Nephron (organoid): ENCODE measurements around the gene IL2RG.

Experiments
- H3K27ac Mint-ChIP-seq, 3 experiments: 2 replicates each; pipeline ENCODE4 v1.8.0; 2020; ENCODE audit warnings: mixed read lengths in 3 of 3, mild to moderate bottlenecking in 2 of 3, moderate library complexity in 1 of 3
- H3K27me3 Mint-ChIP-seq: 2 replicates; pipeline ENCODE4 v1.8.0; 2021; ENCODE audit warnings: low read depth, mild to moderate bottlenecking, moderate library complexity, mixed read lengths
- H3K36me3 Mint-ChIP-seq: 2 replicates; pipeline ENCODE4 v1.8.0; 2020; ENCODE audit warnings: low read depth, mixed read lengths
- H3K4me1 Mint-ChIP-seq: 2 replicates; pipeline ENCODE4 v1.8.0; 2020; ENCODE audit warnings: mixed read lengths
- H3K4me3 Mint-ChIP-seq, 3 experiments: 2 replicates each; pipeline ENCODE4 v1.8.0; 2020; ENCODE audit warnings: mild to moderate bottlenecking in 3 of 3, mixed read lengths in 3 of 3, moderate library complexity in 2 of 3
- H3K9me3 Mint-ChIP-seq: 2 replicates; pipeline ENCODE4 v1.8.0; 2020; ENCODE audit warnings: mixed read lengths
- CTCF ChIP-seq, 3 experiments: fragments of 200-600 bp; sonication (generic); IDR thresholded peaks; one replicate each; pipeline ENCODE4 v1.5.0; 2021; ENCODE audit warnings: antibody characterized with exemption in 3 of 3; ENCODE audit not compliant: unreplicated experiment in 3 of 3

The IL2RG gene

GRCh38 chrX:71151366-71151765 lies 40.0 kb upstream of the IL2RG start:
- Mint-ChIP-seq H3K9me3 (peaks cover 10% of the 10 kb centered on the region), H3K36me3 (no peaks in the 10 kb centered on the region), H3K4me1 (peaks cover 8% of the 10 kb centered on the region)

GRCh38 chrX:71148278-71148663 lies 36.9 kb upstream of the IL2RG start:
- TF ChIP-seq CTCF (IDR thresholded peaks at IDR 0.05; ENCODE audit: unreplicated experiment in 3 of 3) = no peak
- peaks cover 3% of the 10 kb centered on the region for H3K9me3 Mint-ChIP-seq

More at GRCh38 chrX:71151366-71151765, 40.0 kb upstream of the IL2RG start:
- no peak for TF ChIP-seq CTCF (IDR thresholded peaks at IDR 0.05; ENCODE audit: unreplicated experiment in 3 of 3)
- Mint-ChIP-seq H3K27me3 (no peaks in the 10 kb centered on the region), H3K4me3 (no peak overlapping the region), H3K27ac (no peak overlapping the region)

GRCh38 chrX:71147496-71148277 lies 36.3 kb upstream of the IL2RG start:
- no peaks in the 10 kb centered on the region for H3K27me3 Mint-ChIP-seq
- peak overlapping the region in 1 of 3 experiments; percentile 15 for H3K27ac Mint-ChIP-seq
- no peak for TF ChIP-seq CTCF (IDR thresholded peaks at IDR 0.05; ENCODE audit: unreplicated experiment in 3 of 3)
- no peaks in the 10 kb centered on the region for H3K36me3 Mint-ChIP-seq
- peak overlapping the region; percentile 21 to 39 (median 36) for H3K4me3 Mint-ChIP-seq
- H3K4me1 Mint-ChIP-seq = peaks cover 21% of the 10 kb centered on the region
- H3K9me3 Mint-ChIP-seq = peaks cover 2% of the 10 kb centered on the region

More at GRCh38 chrX:71148278-71148663, 36.9 kb upstream of the IL2RG start:
- H3K27me3 Mint-ChIP-seq = no peaks in the 10 kb centered on the region
- H3K4me1 Mint-ChIP-seq = peaks cover 21% of the 10 kb centered on the region
- peak overlapping the region in 1 of 3 experiments; percentile 15 for H3K27ac Mint-ChIP-seq
- no peaks in the 10 kb centered on the region for H3K36me3 Mint-ChIP-seq
- H3K4me3 Mint-ChIP-seq = peak overlapping the region; percentile 11 to 39 (median 36)

GRCh38 chrX:71144651-71145050 lies 33.3 kb upstream of the IL2RG start, which contains the start of gene NLGN3:
NLGN3 (plus strand) TSS chrX:71144841; CDS start chrX:71147750, 2,909 bp downstream.
- peak within 1 kb of the TSS; percentile 78 to 87 (median 85) for H3K4me3 Mint-ChIP-seq
- H3K36me3 Mint-ChIP-seq = peaks cover 10% of the 10 kb centered on the region
- H3K27ac Mint-ChIP-seq = peak within 1 kb of the TSS; percentile 89 to 94 (median 93)
- no peaks in the 10 kb centered on the region for H3K27me3 Mint-ChIP-seq
- peaks cover 2% of the 10 kb centered on the region for H3K9me3 Mint-ChIP-seq
- TF ChIP-seq CTCF (IDR thresholded peaks at IDR 0.05; ENCODE audit: unreplicated experiment in 3 of 3) = no peak
- peaks cover 21% of the 10 kb centered on the region for H3K4me1 Mint-ChIP-seq

- peaks cover 19% of the 10 kb centered on the region for H3K36me3 Mint-ChIP-seq
- no peak overlapping the region for H3K27ac Mint-ChIP-seq
- peaks cover 21% of the 10 kb centered on the region for H3K4me1 Mint-ChIP-seq
- H3K27me3 Mint-ChIP-seq = no peaks in the 10 kb centered on the region
- TF ChIP-seq CTCF (IDR thresholded peaks at IDR 0.05; ENCODE audit: unreplicated experiment in 3 of 3) = no peak
- peaks cover 9% of the 10 kb centered on the region for H3K9me3 Mint-ChIP-seq
- peak overlapping the region in 2 of 3 experiments; percentile 85 to 87 for H3K4me3 Mint-ChIP-seq
Observed at GRCh38 chrX:71143508-71143907, 32.1 kb upstream of the IL2RG start.
